DND-41 (cell line): ENCODE results near the gene RBM44.
"Not testable (repeated sequence)": the region's sequence is repeated elsewhere in the genome, so short reads cannot be mapped to it uniquely, and the experiment has no call there.

Source experiments
- ATAC-seq: fragments of 200-7000 bp; cut with Tn5 transposase; 3 replicates; pipeline ENCODE4 v1.9.1; 2021; ENCODE audit warnings: low read depth; ENCODE audit not compliant: insufficient read depth
- DNase-seq: peaks from one replicate; pipeline ENCODE4 v3.0.0-alpha.2; 2020
- H2AFZ ChIP-seq: 2 replicates; pipeline ENCODE4 v1.6.0; 2012; ENCODE audit warnings: low read depth, low read length
- H3K27ac ChIP-seq: 2 replicates; pipeline ENCODE4 v1.5.1; 2012; ENCODE audit warnings: low read length, inconsistent platforms
- H3K27me3 ChIP-seq: fragments of 200-600 bp; sonication (generic); 2 replicates; pipeline ENCODE4 v1.6.0; 2012; ENCODE audit warnings: low read length, mild to moderate bottlenecking, inconsistent platforms; ENCODE audit not compliant: insufficient read depth, poor library complexity
- H3K36me3 ChIP-seq: 2 replicates; pipeline ENCODE4 v1.5.1; 2012; ENCODE audit warnings: low read length, inconsistent platforms; ENCODE audit not compliant: insufficient read depth
- H3K4me1 ChIP-seq: 2 replicates; pipeline ENCODE4 v1.5.1; 2012; ENCODE audit warnings: mild to moderate bottlenecking, low read length; ENCODE audit not compliant: insufficient read depth
- H3K4me2 ChIP-seq: 2 replicates; pipeline ENCODE4 v1.6.0; 2012; ENCODE audit warnings: mild to moderate bottlenecking, moderate library complexity, low read length, inconsistent platforms; ENCODE audit not compliant: insufficient read depth
- H3K4me3 ChIP-seq, 2 experiments: fragments of 200-600 bp in 1 of 2; shearing (Covaris generic) in 1 of 2; 2 replicates each; pipeline ENCODE4 v1.5.1; 2012 to 2016; ENCODE audit warnings: inconsistent platforms in 2 of 2, low read length in 2 of 2, mild to moderate bottlenecking in 2 of 2, low read depth in 1 of 2, moderate library complexity in 1 of 2
- H3K79me2 ChIP-seq: 2 replicates; pipeline ENCODE4 v1.6.0; 2012; ENCODE audit warnings: low read length, inconsistent platforms; ENCODE audit not compliant: insufficient read depth
- H3K9ac ChIP-seq: 2 replicates; pipeline ENCODE4 v1.6.0; 2012; ENCODE audit warnings: low read depth, mild to moderate bottlenecking, inconsistent platforms, low read length, moderate library complexity
- H3K9me3 ChIP-seq: 2 replicates; pipeline ENCODE4 v1.5.1; 2012; ENCODE audit warnings: low read length, moderate library complexity, mild to moderate bottlenecking, inconsistent platforms; ENCODE audit not compliant: insufficient read depth, severe bottlenecking
- H4K20me1 ChIP-seq: 2 replicates; pipeline ENCODE4 v1.6.0; 2012; ENCODE audit warnings: low read length; ENCODE audit not compliant: insufficient read depth
- EZH2 ChIP-seq: IDR thresholded peaks from 3 replicates; pipeline ENCODE4 v1.6.1; 2012; ENCODE audit warnings: borderline replicate concordance, low read depth, mild to moderate bottlenecking, moderate library complexity, low read length, inconsistent platforms; ENCODE audit not compliant: severe bottlenecking
- TF ChIP-seq, protein P1 (sequence below): IDR thresholded peaks from 2 replicates; pipeline ENCODE4 v1.5.1; 2012; ENCODE audit warnings: borderline replicate concordance, low read length, moderate library complexity, mild to moderate bottlenecking; ENCODE audit not compliant: poor library complexity, severe bottlenecking; ENCODE audit errors: extremely low read depth

Gene RBM44

GRCh38 chr2:237760506-237761502 is 37.8 kb upstream of the RBM44 start:
- Histone ChIP-seq H3K27me3 (no peaks in the 10 kb centered on the region), H3K9ac (no peak overlapping the region), H3K9me3 (no peaks in the 10 kb centered on the region), H3K4me2 (no peak overlapping the region), H2AFZ (no peak overlapping the region), H3K4me1 (no peaks in the 10 kb centered on the region), H3K27ac (no peak overlapping the region), H3K4me3 (no peak overlapping the region), H3K36me3 (peaks cover 66% of the 10 kb centered on the region), H4K20me1 (no peaks in the 10 kb centered on the region), H3K79me2 (no peaks in the 10 kb centered on the region)
- ATAC-seq (no peak), DNase-seq (no peak)
- TF ChIP-seq, protein P1, sequence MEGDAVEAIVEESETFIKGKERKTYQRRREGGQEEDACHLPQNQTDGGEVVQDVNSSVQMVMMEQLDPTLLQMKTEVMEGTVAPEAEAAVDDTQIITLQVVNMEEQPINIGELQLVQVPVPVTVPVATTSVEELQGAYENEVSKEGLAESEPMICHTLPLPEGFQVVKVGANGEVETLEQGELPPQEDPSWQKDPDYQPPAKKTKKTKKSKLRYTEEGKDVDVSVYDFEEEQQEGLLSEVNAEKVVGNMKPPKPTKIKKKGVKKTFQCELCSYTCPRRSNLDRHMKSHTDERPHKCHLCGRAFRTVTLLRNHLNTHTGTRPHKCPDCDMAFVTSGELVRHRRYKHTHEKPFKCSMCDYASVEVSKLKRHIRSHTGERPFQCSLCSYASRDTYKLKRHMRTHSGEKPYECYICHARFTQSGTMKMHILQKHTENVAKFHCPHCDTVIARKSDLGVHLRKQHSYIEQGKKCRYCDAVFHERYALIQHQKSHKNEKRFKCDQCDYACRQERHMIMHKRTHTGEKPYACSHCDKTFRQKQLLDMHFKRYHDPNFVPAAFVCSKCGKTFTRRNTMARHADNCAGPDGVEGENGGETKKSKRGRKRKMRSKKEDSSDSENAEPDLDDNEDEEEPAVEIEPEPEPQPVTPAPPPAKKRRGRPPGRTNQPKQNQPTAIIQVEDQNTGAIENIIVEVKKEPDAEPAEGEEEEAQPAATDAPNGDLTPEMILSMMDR = no peak
- TF ChIP-seq EZH2 = no peak

DNA sequence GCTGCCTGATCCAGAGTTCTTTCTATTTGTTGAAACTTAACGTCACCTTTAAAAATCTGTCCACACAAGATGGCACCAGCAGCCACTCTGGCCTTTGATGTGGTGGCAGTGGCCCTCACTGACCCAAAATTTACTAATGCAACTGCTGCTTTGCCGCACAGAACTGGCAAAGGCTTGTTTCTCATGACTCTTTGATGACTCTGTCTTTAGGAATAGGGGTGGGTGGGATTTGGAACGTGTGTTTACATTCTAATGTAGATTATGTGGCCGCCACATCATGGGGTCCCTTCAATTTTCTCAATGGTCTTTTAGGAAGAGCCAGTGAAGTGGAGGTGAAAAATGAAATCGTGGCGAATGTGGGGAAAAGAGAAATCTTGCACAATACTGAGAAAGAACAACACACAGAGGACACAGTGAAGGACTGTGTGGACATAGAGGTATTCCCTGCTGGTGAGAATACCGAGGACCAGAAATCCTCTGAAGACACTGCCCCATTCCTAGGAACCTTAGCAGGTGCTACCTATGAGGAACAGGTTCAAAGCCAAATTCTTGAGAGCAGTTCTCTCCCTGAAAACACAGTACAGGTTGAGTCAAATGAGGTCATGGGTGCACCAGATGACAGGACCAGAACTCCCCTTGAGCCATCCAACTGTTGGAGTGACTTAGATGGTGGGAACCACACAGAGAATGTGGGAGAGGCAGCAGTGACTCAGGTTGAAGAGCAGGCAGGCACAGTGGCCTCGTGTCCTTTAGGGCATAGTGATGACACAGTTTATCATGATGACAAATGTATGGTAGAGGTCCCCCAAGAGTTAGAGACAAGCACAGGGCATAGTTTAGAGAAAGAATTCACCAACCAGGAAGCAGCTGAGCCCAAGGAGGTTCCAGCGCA is 36.0 kb upstream of the RBM44 start:
- not testable (repeated sequence) for H3K27me3 ChIP-seq, H3K4me1 ChIP-seq, H3K9me3 ChIP-seq, H3K27ac ChIP-seq, DNase-seq, H3K79me2 ChIP-seq, H3K9ac ChIP-seq, H3K4me2 ChIP-seq, ATAC-seq, H3K4me3 ChIP-seq, H2AFZ ChIP-seq, H4K20me1 ChIP-seq
- H3K36me3 ChIP-seq = peaks cover 59% of the 10 kb centered on the region

DNA sequence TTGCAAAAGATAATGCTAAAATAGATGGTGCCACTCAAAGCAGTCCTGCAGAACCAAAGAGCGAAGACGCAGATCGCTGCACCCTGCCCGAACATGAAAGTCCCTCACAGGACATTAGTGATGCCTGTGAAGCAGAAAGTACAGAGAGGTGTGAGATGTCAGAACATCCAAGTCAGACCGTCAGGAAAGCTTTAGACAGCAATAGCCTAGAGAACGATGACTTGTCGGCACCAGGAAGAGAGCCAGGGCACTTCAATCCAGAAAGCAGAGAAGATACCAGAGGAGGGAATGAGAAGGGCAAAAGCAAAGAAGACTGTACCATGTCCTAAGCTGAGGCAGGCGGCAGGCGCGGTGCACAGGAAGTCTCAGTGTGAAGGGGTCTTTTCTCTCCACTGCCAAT is 34.8 kb upstream of the RBM44 start:
- no peaks in the 10 kb centered on the region for H3K27me3 ChIP-seq
- no peaks in the 10 kb centered on the region for H3K79me2 ChIP-seq
- H3K4me1 ChIP-seq = no peaks in the 10 kb centered on the region
- no peak overlapping the region for H2AFZ ChIP-seq
- H3K36me3 ChIP-seq = peaks cover 48% of the 10 kb centered on the region
- no peak overlapping the region for H3K4me3 ChIP-seq
- no peak for TF ChIP-seq EZH2
- TF ChIP-seq, protein P1 = no peak
- ATAC-seq (no peak), DNase-seq (no peak)
- H4K20me1 ChIP-seq = no peaks in the 10 kb centered on the region
- H3K9ac ChIP-seq = no peak overlapping the region
- H3K27ac ChIP-seq = no peak overlapping the region
- no peaks in the 10 kb centered on the region for H3K9me3 ChIP-seq
- no peak overlapping the region for H3K4me2 ChIP-seq

DNA sequence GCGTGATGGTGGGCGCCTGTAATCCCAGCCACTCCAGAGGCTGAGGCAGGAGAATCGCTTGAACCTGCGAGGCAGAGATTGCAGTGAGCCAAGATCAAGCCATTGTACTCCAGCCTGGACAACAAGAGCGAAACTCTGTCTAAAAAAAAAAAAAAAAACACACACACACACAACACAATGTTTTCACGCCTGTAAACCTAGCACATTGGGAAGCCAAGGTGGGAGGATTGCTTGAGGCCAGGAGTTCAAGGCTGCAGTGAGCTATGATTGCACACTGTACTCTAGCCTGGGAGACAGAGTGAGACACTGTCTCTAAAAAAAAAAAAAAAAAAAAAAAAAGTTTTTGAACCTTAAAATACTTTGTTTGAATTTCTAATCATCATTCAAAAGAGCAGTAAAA is 33.5 kb upstream of the RBM44 start:
- not testable (repeated sequence) for H4K20me1 ChIP-seq, H3K9me3 ChIP-seq, H3K27me3 ChIP-seq, H3K27ac ChIP-seq, ATAC-seq, DNase-seq, H3K4me1 ChIP-seq, H3K9ac ChIP-seq, H3K4me3 ChIP-seq, H3K79me2 ChIP-seq, H3K4me2 ChIP-seq, H2AFZ ChIP-seq
- peaks cover 44% of the 10 kb centered on the region for H3K36me3 ChIP-seq
